B cell (primary cell): ENCODE results near the gene CRACR2A.

Experiments used
- CTCF ChIP-seq: fragments of 200-600 bp; IDR thresholded peaks from one replicate; pipeline ENCODE4 v1.8.0; 2022; ENCODE audit warnings: antibody characterized with exemption, mild to moderate bottlenecking
- EZH2 ChIP-seq: IDR thresholded peaks from 2 replicates; pipeline ENCODE4 v1.6.1; 2012; ENCODE audit warnings: borderline replicate concordance, low read depth, mild to moderate bottlenecking, moderate library complexity, low read length; ENCODE audit not compliant: insufficient read depth, poor library complexity, severe bottlenecking

DNA sequence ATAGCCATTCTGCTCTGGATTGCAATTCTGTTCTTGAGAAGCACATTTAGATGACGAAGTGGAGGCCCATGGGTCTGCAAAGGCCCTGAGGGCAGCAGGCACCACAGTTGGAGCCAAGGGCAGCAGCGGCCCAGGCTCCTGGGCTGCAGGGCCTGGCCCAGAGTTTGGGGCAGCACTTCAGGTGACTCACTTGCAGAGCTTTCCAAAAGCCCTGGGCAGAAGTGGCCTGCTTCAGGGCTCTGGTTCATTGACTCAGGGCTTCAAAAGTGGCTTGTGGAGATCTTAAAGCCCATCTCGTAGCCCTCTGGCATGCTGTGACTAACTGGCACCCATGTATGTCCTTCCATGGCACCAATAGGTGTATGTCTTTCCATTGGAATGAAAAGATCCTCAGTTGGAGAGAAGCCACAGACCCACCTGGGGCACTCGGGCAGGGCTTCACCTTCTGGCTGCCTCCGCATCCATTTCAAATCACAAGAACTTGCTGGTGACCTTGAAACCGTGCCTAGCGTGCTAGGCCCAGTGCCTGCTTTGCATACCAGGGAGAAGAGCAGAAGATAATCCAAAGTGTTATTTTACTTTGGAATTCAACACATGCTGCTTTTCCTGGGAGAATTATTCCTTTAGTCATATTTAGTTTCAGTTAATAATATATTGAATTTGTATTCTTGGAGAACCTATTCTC, 155.2 kb downstream of the CRACR2A start:
- no peak for TF ChIP-seq CTCF
- no peak for TF ChIP-seq EZH2
